Smooth muscle cell (in vitro differentiated cells): Measurements from ENCODE around the gene SOCS7. TPM values are rescaled to one million over a fixed set of nuclear protein-coding genes. Genes with fewer than 3 reads are reported as not detected.

ENCODE experiments used
- DNase-seq: peaks from one replicate; lab custom pipeline; 2025; ENCODE audit not compliant: unreplicated experiment; lab: John Stamatoyannopoulos, UW
- H2AFZ ChIP-seq: fragments of 200-600 bp; sonication (generic); 2 replicates; pipeline ENCODE4 v1.6.0; 2016; ENCODE audit warnings: antibody characterized with exemption, low read depth, mild to moderate bottlenecking
- H3F3A ChIP-seq: fragments of 200-600 bp; sonication (generic); 2 replicates; pipeline ENCODE4 v1.6.0; 2017; ENCODE audit warnings: antibody characterized with exemption, low read depth
- H3K27ac ChIP-seq: fragments of 200-600 bp; sonication (generic); 2 replicates; pipeline ENCODE4 v1.5.1; 2016; ENCODE audit warnings: low read depth, mild to moderate bottlenecking
- H3K27me3 ChIP-seq: fragments of 200-600 bp; sonication (generic); 2 replicates; pipeline ENCODE4 v1.6.1; 2016; ENCODE audit warnings: low read depth, mild to moderate bottlenecking
- H3K36me3 ChIP-seq: fragments of 200-600 bp; sonication (generic); 2 replicates; pipeline ENCODE4 v1.5.1; 2016; ENCODE audit warnings: low read depth
- H3K4me1 ChIP-seq: fragments of 200-600 bp; sonication (generic); 2 replicates; pipeline ENCODE4 v1.5.1; 2016; ENCODE audit warnings: low read depth
- H3K4me2 ChIP-seq: fragments of 200-600 bp; sonication (generic); 2 replicates; pipeline ENCODE4 v1.6.0; 2016; ENCODE audit warnings: mild to moderate bottlenecking
- H3K4me3 ChIP-seq: fragments of 200-600 bp; sonication (generic); 2 replicates; pipeline ENCODE4 v1.5.1; 2016; ENCODE audit warnings: mild to moderate bottlenecking
- H3K79me2 ChIP-seq: fragments of 200-600 bp; sonication (generic); 2 replicates; pipeline ENCODE4 v1.6.0; 2016; ENCODE audit warnings: low read depth, mild to moderate bottlenecking
- H3K9ac ChIP-seq: fragments of 200-600 bp; sonication (generic); 2 replicates; pipeline ENCODE4 v1.6.0; 2016; ENCODE audit warnings: low read depth
- H3K9me3 ChIP-seq: fragments of 200-600 bp; sonication (generic); replicated peaks from 2 replicates; pipeline ENCODE4 v1.5.1; 2016; ENCODE audit warnings: low read depth
- H4K20me1 ChIP-seq: fragments of 200-600 bp; sonication (generic); 2 replicates; pipeline ENCODE4 v1.6.0; 2016; ENCODE audit warnings: low read depth
- CTCF ChIP-seq: fragments of 200-600 bp; sonication (generic); IDR thresholded peaks from 2 replicates; pipeline ENCODE4 v1.5.1; 2017; ENCODE audit warnings: borderline replicate concordance, mild to moderate bottlenecking, antibody characterized with exemption; ENCODE audit not compliant: insufficient read depth, poor library complexity, severe bottlenecking
- WGBS: methylation state at CpG from one replicate; pipeline ENCODE4 v1.1.7; 2016; ENCODE audit warnings: low lambda C conversion rate; 5-methylcytosine and 5-hydroxymethylcytosine counted together
- polyA plus RNA-seq: library from polyadenylated mRNA; unstranded; fragments of >200 nt; fragmentation: Nextera tagmentation; extraction: Ambion mirVana; gene quantifications from 2 replicates; pipeline ENCODE4 v1.2.1, GENCODE V29; 2016
- total RNA-seq: library from RNA; depleted of rRNA; stranded (reverse); fragments of >200 nt; gene quantifications from 2 replicates; pipeline ENCODE4 v1.2.3, GENCODE V29; 2014

SOCS7 gene
- total and polyA plus RNA-seq, 2 experiments from 2014 or later: 0.89 to 6.2 TPM

GRCh38 chr17:38338053-38338452, 13.6 kb upstream of the SOCS7 start:
- peaks cover 5% of the 10 kb centered on the region for H3K27me3 ChIP-seq
- no peak overlapping the region for H3K27ac ChIP-seq
- H3K4me1 ChIP-seq: no peaks in the 10 kb centered on the region
- H3K9ac ChIP-seq: no peak overlapping the region
- no peaks in the 10 kb centered on the region for H3K9me3 ChIP-seq
- H2AFZ ChIP-seq: no peak overlapping the region
- 85% methylated on average over 5 of the region's 5 CpGs for WGBS
- H3K4me3 ChIP-seq: no peak overlapping the region
- H3K79me2 ChIP-seq: no peaks in the 10 kb centered on the region
- no peak overlapping the region for H3K4me2 ChIP-seq
- H3K36me3 ChIP-seq: no peaks in the 10 kb centered on the region
- no peaks in the 10 kb centered on the region for H3F3A ChIP-seq
- H4K20me1 ChIP-seq: no peaks in the 10 kb centered on the region
- TF ChIP-seq CTCF: no peak
- no peak for DNase-seq

GRCh38 chr17:38338535-38338934, 13.1 kb upstream of the SOCS7 start:
- no peak for TF ChIP-seq CTCF

GRCh38 chr17:38339891-38340290, 11.8 kb upstream of the SOCS7 start:
- Histone ChIP-seq H2AFZ (no peak overlapping the region), H3K36me3 (no peaks in the 10 kb centered on the region), H3K27ac (no peak overlapping the region), H3K9ac (no peak overlapping the region), H4K20me1 (no peaks in the 10 kb centered on the region), H3K4me1 (no peaks in the 10 kb centered on the region), H3K79me2 (no peaks in the 10 kb centered on the region), H3K27me3 (peaks cover 5% of the 10 kb centered on the region), H3K9me3 (no peaks in the 10 kb centered on the region), H3F3A (no peaks in the 10 kb centered on the region), H3K4me2 (no peak overlapping the region), H3K4me3 (no peak overlapping the region)
- TF ChIP-seq CTCF: no peak
- DNase-seq: no peak

More at GRCh38 chr17:38338535-38338934, 13.1 kb upstream of the SOCS7 start:
- H3K9ac ChIP-seq: no peak overlapping the region
- peaks cover 5% of the 10 kb centered on the region for H3K27me3 ChIP-seq
- no peak overlapping the region for H2AFZ ChIP-seq
- no peak overlapping the region for H3K4me2 ChIP-seq
- no peaks in the 10 kb centered on the region for H3K4me1 ChIP-seq
- DNase-seq: no peak
- WGBS: 97% methylated on average over 4 of the region's 4 CpGs
- no peaks in the 10 kb centered on the region for H3K79me2 ChIP-seq
- H3K9me3 ChIP-seq: no peaks in the 10 kb centered on the region
- H3F3A ChIP-seq: no peaks in the 10 kb centered on the region
- no peak overlapping the region for H3K4me3 ChIP-seq
- no peak overlapping the region for H3K27ac ChIP-seq
- no peaks in the 10 kb centered on the region for H3K36me3 ChIP-seq
- H4K20me1 ChIP-seq: no peaks in the 10 kb centered on the region

- Histone ChIP-seq H3K27me3 (peaks cover 5% of the 10 kb centered on the region), H3K36me3 (no peaks in the 10 kb centered on the region), H3K79me2 (no peaks in the 10 kb centered on the region), H3K9me3 (no peaks in the 10 kb centered on the region), H2AFZ (no peak overlapping the region), H3K27ac (no peak overlapping the region), H3F3A (no peaks in the 10 kb centered on the region), H3K4me2 (no peak overlapping the region), H3K4me3 (no peak overlapping the region), H3K9ac (no peak overlapping the region), H4K20me1 (no peaks in the 10 kb centered on the region), H3K4me1 (no peaks in the 10 kb centered on the region)
- 66% methylated on average over 5 of the region's 5 CpGs for WGBS
- no peak for DNase-seq
- no peak for TF ChIP-seq CTCF
Observed at GRCh38 chr17:38341035-38341721, 10.5 kb upstream of the SOCS7 start.
